K562 (cell line): Measurements from ENCODE around the gene ISYNA1. TPM values are rescaled to one million over a fixed set of nuclear protein-coding genes. Genes with fewer than 3 reads are reported as not detected.
A peak's percentile ranks its signal among the peaks of the same experiment; 100 is the strongest.

Experiments used
- CHD1 ChIP-seq: fragments of 200-600 bp; sonication (generic); IDR thresholded peaks from one replicate; pipeline ENCODE4 v1.6.1; 2012; ENCODE audit warnings: mild to moderate bottlenecking, moderate library complexity, low read length, inconsistent platforms
- HOXB6 ChIP-seq: fragments of 250-450 bp; sonication (Bioruptor Pico); IDR thresholded peaks from 2 replicates; pipeline ENCODE4 v1.5.1; 2022; ENCODE audit warnings: mild to moderate bottlenecking, borderline replicate concordance
- KAT8 ChIP-seq: fragments of 450-650 bp; IDR thresholded peaks from 2 replicates; pipeline ENCODE4 v1.6.1; 2016; ENCODE audit warnings: low read depth, mild to moderate bottlenecking
- NELFE ChIP-seq: IDR thresholded peaks from 2 replicates; pipeline ENCODE4 v1.6.1; 2011; ENCODE audit warnings: mild to moderate bottlenecking; ENCODE audit not compliant: insufficient read depth, insufficient read length
- PRPF4 ChIP-seq: fragments of 200-400 bp; formaldehyde crosslinking; IDR thresholded peaks from one replicate; pipeline ENCODE4 v1.6.1; 2017; ENCODE audit warnings: low read length, low read depth, mild to moderate bottlenecking; ENCODE audit not compliant: insufficient read depth, poor library complexity, severe bottlenecking
- SMAD1 ChIP-seq: fragments of 150-350 bp; IDR thresholded peaks from 2 replicates; pipeline ENCODE4 v1.6.1; 2014; ENCODE audit warnings: low read length, low read depth; ENCODE audit not compliant: partially characterized antibody
- SMAD4 ChIP-seq: fragments of 250-450 bp; sonication (Bioruptor Pico); conservative IDR thresholded peaks from 2 replicates; pipeline ENCODE4 v1.8.0; 2021; ENCODE audit warnings: inconsistent platforms, mild to moderate bottlenecking, moderate library complexity
- STAT5B ChIP-seq: fragments of 250-450 bp; sonication (Bioruptor Pico); IDR thresholded peaks from 2 replicates; pipeline ENCODE4 v1.8.0; 2021; ENCODE audit warnings: mild to moderate bottlenecking, inconsistent platforms
- TCF3 ChIP-seq: sonication (generic); formaldehyde crosslinking; IDR thresholded peaks from 2 replicates; pipeline ENCODE4 v1.4.0; 2020; ENCODE audit warnings: mild to moderate bottlenecking, missing genetic modification reagents
- ZBTB1 ChIP-seq: sonication (generic); formaldehyde crosslinking; IDR thresholded peaks from 2 replicates; pipeline ENCODE4 v1.8.1; 2023; ENCODE audit warnings: missing genetic modification reagents, low read depth, mild to moderate bottlenecking, borderline replicate concordance
- ZNF407 ChIP-seq: fragments of 450-650 bp; IDR thresholded peaks from 2 replicates; pipeline ENCODE4 v1.6.1; 2016; ENCODE audit warnings: low read depth
- polyA plus RNA-seq, 8 experiments: library from polyadenylated mRNA; depleted of rRNA in 4 of 8; stranded (reverse) in 5 of 8; unstranded in 3 of 8; fragments of >200 nt; fragmentation: Nextera tagmentation in 2 of 8; fragmentation: Illumina TruSeq in 1 of 8; extraction: Ambion mirVana in 2 of 8; extraction: Trizol in 1 of 8; gene quantifications; 2 replicates each; pipeline versions ENCODE4 v1.2.1 to v1.2.3, GENCODE V29; 2011 to 2014; ENCODE audit warnings: inconsistent platforms in 1 of 8, missing spikeins in 1 of 8
- total RNA-seq, 7 experiments: library from RNA; depleted of rRNA in 6 of 7; stranded (reverse); fragments of >200 nt in 6 of 7; fragmentation: Illumina TruSeq in 2 of 7; extraction: Trizol in 2 of 7; gene quantifications; 2 replicates each; pipeline versions ENCODE4 v1.2.1 to v1.2.3, GENCODE V29; 2011 to 2021; ENCODE audit warnings: low replicate concordance in 1 of 7
- TF ChIP-seq, protein P1 (sequence below), 2 experiments: fragments of 450-650 bp; formaldehyde crosslinking in 1 of 2; IDR thresholded peaks; 2 replicates each; pipeline versions ENCODE4 v1.4.0 to v1.6.1; 2014 to 2020; ENCODE audit warnings: mild to moderate bottlenecking in 2 of 2, borderline replicate concordance in 1 of 2, low read depth in 1 of 2

ISYNA1 gene
- total and polyA plus RNA-seq, 9 of the 15 experiments (the other 6 are each of a cell fraction or from before 2014, with no cell fraction given), result 21.8 to 460 (median 93.2) TPM

DNA sequence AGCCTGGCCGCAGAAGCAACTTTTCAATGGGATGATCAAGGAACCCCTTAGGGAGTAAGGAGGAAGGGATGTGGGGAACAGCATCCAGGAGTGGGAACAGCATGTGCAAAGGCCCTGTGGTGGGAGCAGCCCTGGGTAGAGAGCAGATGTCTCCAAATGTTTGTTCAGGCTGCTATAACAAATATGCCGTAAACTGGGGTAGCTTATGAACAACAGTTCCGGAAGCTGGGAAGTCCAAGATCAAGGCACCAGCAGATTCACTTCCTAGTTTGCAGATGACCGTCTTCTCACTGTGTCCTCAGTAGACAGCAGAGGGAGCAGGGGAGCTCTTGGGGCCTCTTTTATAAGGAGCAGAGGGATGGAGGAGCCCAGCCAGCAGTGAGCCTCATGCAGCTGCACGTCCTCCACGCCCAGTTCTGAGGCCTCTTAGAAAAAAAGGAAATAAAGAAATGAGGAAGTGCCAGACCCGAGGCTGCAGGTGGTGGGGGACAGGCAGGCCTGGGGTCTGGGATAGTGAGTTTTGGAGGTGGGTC, 36.3 kb downstream of the ISYNA1 start (continued):
- TF ChIP-seq, protein P1, sequence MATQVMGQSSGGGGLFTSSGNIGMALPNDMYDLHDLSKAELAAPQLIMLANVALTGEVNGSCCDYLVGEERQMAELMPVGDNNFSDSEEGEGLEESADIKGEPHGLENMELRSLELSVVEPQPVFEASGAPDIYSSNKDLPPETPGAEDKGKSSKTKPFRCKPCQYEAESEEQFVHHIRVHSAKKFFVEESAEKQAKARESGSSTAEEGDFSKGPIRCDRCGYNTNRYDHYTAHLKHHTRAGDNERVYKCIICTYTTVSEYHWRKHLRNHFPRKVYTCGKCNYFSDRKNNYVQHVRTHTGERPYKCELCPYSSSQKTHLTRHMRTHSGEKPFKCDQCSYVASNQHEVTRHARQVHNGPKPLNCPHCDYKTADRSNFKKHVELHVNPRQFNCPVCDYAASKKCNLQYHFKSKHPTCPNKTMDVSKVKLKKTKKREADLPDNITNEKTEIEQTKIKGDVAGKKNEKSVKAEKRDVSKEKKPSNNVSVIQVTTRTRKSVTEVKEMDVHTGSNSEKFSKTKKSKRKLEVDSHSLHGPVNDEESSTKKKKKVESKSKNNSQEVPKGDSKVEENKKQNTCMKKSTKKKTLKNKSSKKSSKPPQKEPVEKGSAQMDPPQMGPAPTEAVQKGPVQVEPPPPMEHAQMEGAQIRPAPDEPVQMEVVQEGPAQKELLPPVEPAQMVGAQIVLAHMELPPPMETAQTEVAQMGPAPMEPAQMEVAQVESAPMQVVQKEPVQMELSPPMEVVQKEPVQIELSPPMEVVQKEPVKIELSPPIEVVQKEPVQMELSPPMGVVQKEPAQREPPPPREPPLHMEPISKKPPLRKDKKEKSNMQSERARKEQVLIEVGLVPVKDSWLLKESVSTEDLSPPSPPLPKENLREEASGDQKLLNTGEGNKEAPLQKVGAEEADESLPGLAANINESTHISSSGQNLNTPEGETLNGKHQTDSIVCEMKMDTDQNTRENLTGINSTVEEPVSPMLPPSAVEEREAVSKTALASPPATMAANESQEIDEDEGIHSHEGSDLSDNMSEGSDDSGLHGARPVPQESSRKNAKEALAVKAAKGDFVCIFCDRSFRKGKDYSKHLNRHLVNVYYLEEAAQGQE (IDR thresholded peaks at IDR 0.05; ENCODE audit: borderline replicate concordance), result peak; percentile 54; the same call in 1 of the 2 replicates
- TF ChIP-seq, protein P1 (CRISPR knock-in tag; IDR thresholded peaks at IDR 0.05; ENCODE audit: low read depth), result no peak
- TF ChIP-seq TCF3 (CRISPR knock-in tag), result peak; percentile 35; the same call in 1 of the 2 replicates
- no peak for TF ChIP-seq ZBTB1 (CRISPR knock-in tag)
- TF ChIP-seq STAT5B (CRISPR knock-in tag), result no peak
- no peak for TF ChIP-seq CHD1
- TF ChIP-seq KAT8, result no peak
- no peak for TF ChIP-seq SMAD4 (CRISPR knock-in tag)
- no peak for TF ChIP-seq ZNF407
- no peak for TF ChIP-seq SMAD1
- no peak for TF ChIP-seq PRPF4
- no peak for TF ChIP-seq HOXB6 (CRISPR knock-in tag)
- TF ChIP-seq NELFE, result no peak
